HTERT RPE-1 (cell line): Measurements from ENCODE around the gene MSI2.

Experiments
- in situ Hi-C: fragments of 300-500 bp; cut with MboI; formaldehyde crosslinking; loops from 4 replicates; pipeline ENCODE4 v1.14.3; 2020; ENCODE audit warnings: low sequenced_read_pairs

The MSI2 gene

GRCh38 chr17:57720386-57721035, 464.2 kb downstream of the MSI2 start:
- in situ Hi-C loops = no loop called here

GRCh38 chr17:57721967-57722703, 465.8 kb downstream of the MSI2 start:
- in situ Hi-C loops = no loop called here

- in situ Hi-C loops = no loop called here
Measured at GRCh38 chr17:57722704-57723043, 466.4 kb downstream of the MSI2 start.

- in situ Hi-C loops = no loop called here
Measured at GRCh38 chr17:57723427-57724025, 467.2 kb downstream of the MSI2 start.

GRCh38 chr17:57724026-57724728, 467.9 kb downstream of the MSI2 start:
- in situ Hi-C loops = no loop called here

GRCh38 chr17:57724729-57725125, 468.4 kb downstream of the MSI2 start:
- in situ Hi-C loops = no loop called here

- in situ Hi-C loops = no loop called here
Measured at GRCh38 chr17:57726213-57726790, 470.0 kb downstream of the MSI2 start.

- in situ Hi-C loops = no loop called here
Measured at GRCh38 chr17:57726838-57727237, 470.5 kb downstream of the MSI2 start.

- in situ Hi-C loops = no loop called here
Measured at GRCh38 chr17:57727630-57728175, 471.4 kb downstream of the MSI2 start.

GRCh38 chr17:57730026-57730701, 473.8 kb downstream of the MSI2 start:
- in situ Hi-C loops = no loop called here

GRCh38 chr17:57732062-57732461, 475.7 kb downstream of the MSI2 start:
- in situ Hi-C loops = no loop called here

- in situ Hi-C loops = no loop called here
Measured at GRCh38 chr17:57733085-57733484, 476.8 kb downstream of the MSI2 start.
